Inferior parietal cortex (tissue), 1 donor: ENCODE measurements around the gene SAMD11.
A peak's percentile ranks its signal among the peaks of the same experiment; 100 is the strongest.
"Not testable (repeated sequence)": the region's sequence is repeated elsewhere in the genome, so short reads cannot be mapped to it uniquely, and the experiment has no call there.

Source experiments
- DNase-seq: peaks from one replicate; pipeline ENCODE4 v3.0.0-alpha.2; 2016; ENCODE audit errors: extremely low spot score

The SAMD11 gene, protein sequence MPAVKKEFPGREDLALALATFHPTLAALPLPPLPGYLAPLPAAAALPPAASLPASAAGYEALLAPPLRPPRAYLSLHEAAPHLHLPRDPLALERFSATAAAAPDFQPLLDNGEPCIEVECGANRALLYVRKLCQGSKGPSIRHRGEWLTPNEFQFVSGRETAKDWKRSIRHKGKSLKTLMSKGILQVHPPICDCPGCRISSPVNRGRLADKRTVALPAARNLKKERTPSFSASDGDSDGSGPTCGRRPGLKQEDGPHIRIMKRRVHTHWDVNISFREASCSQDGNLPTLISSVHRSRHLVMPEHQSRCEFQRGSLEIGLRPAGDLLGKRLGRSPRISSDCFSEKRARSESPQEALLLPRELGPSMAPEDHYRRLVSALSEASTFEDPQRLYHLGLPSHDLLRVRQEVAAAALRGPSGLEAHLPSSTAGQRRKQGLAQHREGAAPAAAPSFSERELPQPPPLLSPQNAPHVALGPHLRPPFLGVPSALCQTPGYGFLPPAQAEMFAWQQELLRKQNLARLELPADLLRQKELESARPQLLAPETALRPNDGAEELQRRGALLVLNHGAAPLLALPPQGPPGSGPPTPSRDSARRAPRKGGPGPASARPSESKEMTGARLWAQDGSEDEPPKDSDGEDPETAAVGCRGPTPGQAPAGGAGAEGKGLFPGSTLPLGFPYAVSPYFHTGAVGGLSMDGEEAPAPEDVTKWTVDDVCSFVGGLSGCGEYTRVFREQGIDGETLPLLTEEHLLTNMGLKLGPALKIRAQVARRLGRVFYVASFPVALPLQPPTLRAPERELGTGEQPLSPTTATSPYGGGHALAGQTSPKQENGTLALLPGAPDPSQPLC

DNA sequence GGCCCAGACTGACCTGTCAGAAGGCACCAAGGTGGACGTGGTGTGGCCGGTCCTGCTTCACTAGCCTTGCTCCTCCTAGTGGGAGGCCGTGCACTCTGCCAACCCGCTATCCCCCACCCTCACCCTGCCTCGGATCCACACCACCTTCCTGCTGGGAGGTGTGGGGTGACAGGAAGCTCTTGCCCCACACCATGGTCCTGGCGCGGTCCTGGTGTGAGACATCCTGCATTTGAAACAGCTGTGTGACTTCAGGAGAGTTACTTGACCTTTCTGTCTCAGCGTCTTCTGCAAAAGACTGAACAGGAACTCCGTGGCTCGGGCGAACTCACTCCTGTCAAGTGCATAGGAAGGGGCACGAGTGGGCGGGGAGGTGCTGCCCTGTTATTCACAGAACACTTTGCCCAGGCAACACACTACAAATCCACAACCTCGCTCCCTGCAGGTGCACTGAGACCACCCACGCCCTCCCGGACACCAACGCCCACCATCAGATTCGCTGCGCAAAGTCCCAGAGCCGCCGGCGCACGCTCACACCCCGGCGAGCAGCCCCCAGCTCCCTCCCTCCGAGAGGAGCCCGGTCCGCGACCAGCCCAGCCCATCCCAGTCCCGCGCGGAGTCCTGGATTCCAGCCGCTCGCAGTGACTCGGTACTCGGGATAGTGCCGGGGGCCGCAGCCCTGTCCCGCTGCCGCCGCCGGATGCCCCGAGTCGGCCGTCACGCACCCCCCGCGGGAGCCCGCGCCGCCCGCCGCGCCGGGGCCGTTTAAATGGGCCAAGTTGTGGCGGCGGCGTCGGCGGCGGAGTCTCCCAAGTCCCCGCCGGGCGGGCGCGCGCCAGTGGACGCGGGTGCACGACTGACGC lies at the start of gene SAMD11:
Gene SAMD11 (plus strand): TSS at position 793 of the 860 bp plus-strand sequence. CDS start 509 bp downstream, outside the sequence.
- peak; percentile 75 for DNase-seq

DNA sequence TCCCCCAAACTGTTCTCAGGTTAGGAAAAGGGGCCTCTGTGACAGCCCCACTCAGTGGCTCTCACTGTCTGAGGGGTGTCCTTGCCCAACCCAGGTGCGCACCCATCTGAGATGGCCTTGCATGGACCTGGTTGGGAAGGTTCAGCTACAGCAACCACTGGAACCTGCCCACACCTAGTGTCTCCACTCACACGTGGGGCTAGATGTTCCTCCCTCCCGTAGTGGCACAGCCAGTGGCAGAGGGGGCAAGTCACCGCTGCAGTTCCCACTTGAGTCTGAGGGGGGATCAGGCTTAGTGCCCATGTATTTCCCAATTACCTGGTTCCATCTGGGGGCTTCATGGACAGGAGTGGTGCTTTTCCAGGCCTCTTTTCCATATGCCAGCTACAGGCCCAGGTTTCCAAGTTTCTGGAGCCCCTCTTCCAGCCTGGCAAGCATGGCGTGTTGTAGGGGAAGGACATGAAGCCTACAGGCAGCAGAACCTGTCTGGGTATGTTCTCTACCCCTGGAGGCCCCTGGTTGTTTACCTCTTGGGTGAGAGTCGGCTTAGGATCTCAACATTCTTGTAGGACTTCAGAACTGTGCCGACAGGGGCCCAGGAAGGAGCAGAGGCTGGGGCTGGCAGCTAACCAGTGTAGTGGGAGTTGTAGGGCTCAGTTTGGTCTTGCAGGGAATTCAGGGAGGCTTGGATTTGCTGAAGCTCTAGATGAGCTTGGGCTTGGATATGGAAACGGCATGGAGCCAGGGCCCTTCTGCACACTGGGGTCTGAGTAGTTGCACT lies 47.1 kb upstream of the SAMD11 start:
- not testable (repeated sequence) for DNase-seq

- not testable (repeated sequence) for DNase-seq
Observed at GRCh38 chr1:877209-877986, 46.3 kb upstream of the SAMD11 start.

GRCh38 chr1:880511-880910 lies 43.2 kb upstream of the SAMD11 start:
- DNase-seq = not testable (repeated sequence)

- DNase-seq = not testable (repeated sequence)
Observed at GRCh38 chr1:880915-881314, 42.8 kb upstream of the SAMD11 start.

DNA sequence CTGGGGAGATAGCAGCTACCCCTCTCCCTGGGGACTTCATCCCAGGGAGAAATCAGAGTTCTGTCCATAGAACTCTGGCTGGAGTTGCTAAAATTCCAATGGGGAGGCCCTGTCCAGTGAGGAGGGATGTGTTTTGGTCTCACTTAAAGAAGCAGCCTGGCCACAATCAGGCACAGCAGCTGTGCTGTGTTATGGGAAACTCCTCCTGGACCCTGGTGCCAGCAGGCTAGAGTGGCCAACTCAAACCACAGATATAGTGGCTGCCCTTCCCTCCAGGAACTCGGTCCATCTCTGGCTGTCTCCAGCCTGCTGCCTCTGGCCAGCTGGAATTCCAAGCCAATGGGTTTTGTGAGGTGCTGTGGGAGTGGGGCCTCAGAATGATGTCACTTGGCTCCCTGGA lies 37.4 kb upstream of the SAMD11 start:
- DNase-seq = no peak

GRCh38 chr1:886760-887159 lies 37.0 kb upstream of the SAMD11 start:
- DNase-seq = no peak

DNA sequence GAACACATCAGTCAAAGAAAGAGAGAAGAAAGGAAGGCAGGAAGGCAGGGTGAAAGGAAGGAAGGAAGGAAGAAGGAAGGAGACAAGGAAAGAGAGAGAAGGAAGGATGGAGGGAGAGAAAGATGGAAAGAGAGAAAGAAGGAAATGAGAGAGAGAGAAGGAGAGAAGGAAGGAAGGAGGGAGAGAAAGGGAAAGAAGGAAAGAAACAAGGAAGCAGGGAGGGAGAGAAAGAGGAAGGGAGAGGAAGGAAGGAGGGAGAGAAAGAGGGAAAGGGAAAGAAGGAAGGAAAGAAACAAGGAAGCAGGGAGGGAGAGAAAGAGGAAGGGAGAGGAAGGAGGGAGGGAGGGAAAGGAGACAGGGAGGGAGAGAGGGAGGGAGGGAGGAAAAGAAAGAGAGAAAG lies 35.4 kb upstream of the SAMD11 start:
- DNase-seq = no peak

DNA sequence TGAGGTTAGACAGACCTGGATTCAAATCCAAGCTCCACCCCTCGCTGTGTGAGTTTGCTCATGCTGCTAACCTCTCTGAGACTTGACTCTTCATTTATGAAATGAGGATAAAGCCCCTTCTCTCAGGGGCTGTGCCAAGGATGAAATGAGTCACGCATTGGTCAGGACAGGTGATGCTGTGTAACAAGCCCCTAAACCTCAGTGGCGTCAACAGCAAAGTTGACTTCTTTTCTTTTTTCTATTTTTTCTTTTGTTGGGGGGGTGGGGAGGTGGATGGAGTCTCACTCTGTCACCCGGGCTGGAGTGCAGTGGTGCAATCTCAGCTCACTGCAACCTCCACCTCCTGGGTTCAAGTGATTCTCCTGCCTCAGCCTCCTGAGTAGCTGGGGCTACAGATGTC lies 33.9 kb upstream of the SAMD11 start:
- not testable (repeated sequence) for DNase-seq

- not testable (repeated sequence) for DNase-seq
Observed at GRCh38 chr1:890234-890633, 33.5 kb upstream of the SAMD11 start.

DNA sequence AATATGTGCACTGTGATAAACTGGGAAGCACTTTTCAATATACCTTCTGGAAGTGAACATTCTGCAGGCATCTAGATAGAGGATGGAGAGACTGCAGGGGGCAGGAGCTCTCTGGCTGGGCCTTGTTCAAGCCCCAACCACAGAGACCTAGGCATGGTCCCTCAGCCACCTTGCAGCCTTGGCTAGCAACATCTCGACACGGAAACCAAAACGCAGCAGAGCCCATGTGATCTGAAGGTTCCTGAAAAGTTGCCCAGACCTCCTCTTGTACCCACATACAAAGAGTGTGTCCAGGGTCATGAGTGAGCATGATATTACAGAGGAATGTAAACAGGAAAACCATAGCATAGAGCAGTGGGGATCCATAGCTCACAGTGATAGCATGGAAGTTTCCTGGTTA lies 33.1 kb upstream of the SAMD11 start:
- DNase-seq = no peak

- no peak for DNase-seq
Observed at GRCh38 chr1:897226-897625, 26.5 kb upstream of the SAMD11 start.

GRCh38 chr1:897951-898350 lies 25.8 kb upstream of the SAMD11 start:
- DNase-seq = not testable (repeated sequence)

- no peak for DNase-seq
Observed at GRCh38 chr1:899636-900317, 23.9 kb upstream of the SAMD11 start.

DNA sequence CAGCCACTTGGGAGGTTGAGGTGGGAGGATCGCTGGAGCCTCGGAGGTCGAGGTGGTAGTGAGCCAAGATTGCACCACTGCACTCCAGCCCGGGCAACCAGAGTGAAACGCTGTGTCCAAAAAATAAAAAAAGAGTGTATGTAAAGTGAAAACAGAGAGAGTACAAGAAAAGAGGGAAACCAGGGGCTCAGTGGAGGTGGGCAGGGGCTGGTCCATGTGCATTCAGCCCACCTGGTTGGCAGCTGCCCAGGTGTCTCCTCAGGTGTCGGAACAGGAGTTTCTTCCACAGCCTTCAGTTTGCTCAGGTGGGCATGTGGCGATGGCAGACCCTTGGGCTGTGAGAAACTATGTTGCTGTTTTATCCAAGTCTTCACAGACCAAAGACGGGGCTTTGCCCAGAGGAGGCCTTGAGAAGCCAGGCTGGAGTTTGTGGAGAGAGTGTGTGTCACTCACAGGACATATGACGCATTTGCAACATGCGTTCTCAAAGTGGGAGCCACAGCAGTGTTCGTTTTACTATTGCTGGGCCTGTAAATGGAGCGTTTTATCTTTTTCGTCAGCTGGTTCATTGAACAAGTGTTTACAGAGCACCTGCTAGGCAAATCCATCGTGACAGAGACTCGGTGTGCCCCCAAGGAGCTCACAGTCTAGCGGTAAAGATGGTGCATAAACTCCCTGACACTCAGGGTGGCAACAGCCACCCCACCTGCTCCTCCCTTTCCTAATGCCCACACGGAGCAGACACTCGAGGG lies 22.4 kb upstream of the SAMD11 start:
- no peak for DNase-seq

- no peak for DNase-seq
Observed at GRCh38 chr1:902802-903201, 20.9 kb upstream of the SAMD11 start.

DNA sequence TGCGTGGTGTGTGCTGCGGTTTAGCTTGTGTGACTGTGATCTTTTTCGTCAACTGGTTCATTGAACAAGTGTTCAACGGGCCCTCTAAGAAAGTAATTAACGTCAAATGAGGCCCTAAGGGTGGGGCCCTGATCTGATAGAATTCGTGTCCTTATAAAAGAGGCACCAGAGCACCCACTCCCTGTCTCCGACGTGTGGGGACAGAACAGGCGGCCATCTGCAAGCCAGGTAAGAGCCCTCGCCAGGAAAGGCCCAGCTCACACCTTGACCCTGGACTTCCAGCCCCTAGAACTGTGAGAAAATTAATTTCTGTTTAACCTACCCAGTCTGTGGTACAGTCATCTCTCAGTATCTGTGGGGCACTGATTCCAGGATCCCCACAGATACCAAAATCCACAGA lies 20.4 kb upstream of the SAMD11 start:
- no peak for DNase-seq

- DNase-seq = no peak
Observed at GRCh38 chr1:903721-904271, 19.9 kb upstream of the SAMD11 start.
